CD8-positive, alpha-beta memory T cell (primary cell): ENCODE data around the gene NDUFAF2. TPM values are rescaled to one million over a fixed set of nuclear protein-coding genes. Genes with fewer than 3 reads are reported as not detected.

Experiments used
- CTCF ChIA-PET: fragments of 350-600 bp; sonication (Branson Sonifier 250); formaldehyde crosslinking; loops from one replicate; lab custom pipeline; 2021; ENCODE audit warnings: antibody characterized with exemption; lab: Charles Lee
- POLR2A ChIA-PET: fragments of 350-600 bp; sonication (Branson Sonifier 250); formaldehyde crosslinking; loops from one replicate; lab custom pipeline; 2021; ENCODE audit warnings: antibody characterized with exemption; lab: Charles Lee
- DNase-seq, 5 donors: peaks; one replicate each; pipeline versions ENCODE4 v3.0.0 to v3.0.0-alpha.2; 2020 to 2022; ENCODE audit warnings: mixed read lengths in 1 of 5
- H3K27ac ChIP-seq: one replicate; pipeline ENCODE4 v1.7.0; 2013; ENCODE audit warnings: low read depth, mild to moderate bottlenecking, low read length, moderate library complexity
- H3K27me3 ChIP-seq: 2 replicates; pipeline ENCODE4 v1.7.0; 2013; ENCODE audit warnings: low read length, mild to moderate bottlenecking; ENCODE audit not compliant: insufficient read depth, poor library complexity, severe bottlenecking
- H3K36me3 ChIP-seq: 2 replicates; pipeline ENCODE4 v1.7.0; 2013; ENCODE audit warnings: mild to moderate bottlenecking, low read length, moderate library complexity; ENCODE audit not compliant: insufficient read depth
- H3K4me1 ChIP-seq: 2 replicates; pipeline ENCODE4 v1.7.0; 2013; ENCODE audit warnings: mild to moderate bottlenecking, low read length, moderate library complexity; ENCODE audit not compliant: insufficient read depth
- H3K4me3 ChIP-seq: 2 replicates; pipeline ENCODE4 v1.7.0; 2013; ENCODE audit warnings: mild to moderate bottlenecking, low read length
- H3K9me3 ChIP-seq: 2 replicates; pipeline ENCODE4 v1.7.0; 2013; ENCODE audit warnings: mild to moderate bottlenecking, low read length
- H3K27ac Mint-ChIP-seq, 8 donors: one replicate each; pipeline ENCODE4 v1.8.0; 2020 to 2021; ENCODE audit warnings: mixed read lengths in 8 of 8, mild to moderate bottlenecking in 6 of 8, inconsistent platforms in 3 of 8, moderate library complexity in 3 of 8
- H3K27me3 Mint-ChIP-seq, 2 donors: one replicate each; pipeline ENCODE4 v1.8.0; 2020 to 2021; ENCODE audit warnings: mixed read lengths in 2 of 2, mild to moderate bottlenecking in 1 of 2, moderate library complexity in 1 of 2
- H3K36me3 Mint-ChIP-seq, 3 donors: one replicate each; pipeline ENCODE4 v1.8.0; 2020 to 2021; ENCODE audit warnings: mixed read lengths in 3 of 3, inconsistent platforms in 1 of 3, mild to moderate bottlenecking in 1 of 3
- H3K4me1 Mint-ChIP-seq, 3 donors: one replicate each; pipeline ENCODE4 v1.8.0; 2020 to 2021; ENCODE audit warnings: mixed read lengths in 3 of 3, inconsistent platforms in 1 of 3, mild to moderate bottlenecking in 1 of 3
- H3K4me3 Mint-ChIP-seq, 7 donors: one replicate each; pipeline ENCODE4 v1.8.0; 2020 to 2021; ENCODE audit warnings: mixed read lengths in 7 of 7, mild to moderate bottlenecking in 6 of 7, moderate library complexity in 4 of 7, inconsistent platforms in 2 of 7
- H3K9me3 Mint-ChIP-seq, 5 donors: one replicate each; pipeline ENCODE4 v1.8.0; 2020 to 2022; ENCODE audit warnings: mixed read lengths in 5 of 5, mild to moderate bottlenecking in 3 of 5, moderate library complexity in 2 of 5, inconsistent platforms in 1 of 5
- polyA plus RNA-seq: library from polyadenylated mRNA; unstranded; fragments of 300-500 nt; fragmentation: Illumina TruSeq; gene quantifications from one replicate; pipeline ENCODE4 v1.2.3, GENCODE V29; 2021
- total RNA-seq, 2 experiments: library from RNA; stranded (reverse); gene quantifications; one replicate each; pipeline ENCODE4 v1.2.3, GENCODE V29; 2021

Gene NDUFAF2
- total and polyA plus RNA-seq, 3 experiments from 2014 or later, result 37.7 to 46.8 (median 43.9) TPM

DNA sequence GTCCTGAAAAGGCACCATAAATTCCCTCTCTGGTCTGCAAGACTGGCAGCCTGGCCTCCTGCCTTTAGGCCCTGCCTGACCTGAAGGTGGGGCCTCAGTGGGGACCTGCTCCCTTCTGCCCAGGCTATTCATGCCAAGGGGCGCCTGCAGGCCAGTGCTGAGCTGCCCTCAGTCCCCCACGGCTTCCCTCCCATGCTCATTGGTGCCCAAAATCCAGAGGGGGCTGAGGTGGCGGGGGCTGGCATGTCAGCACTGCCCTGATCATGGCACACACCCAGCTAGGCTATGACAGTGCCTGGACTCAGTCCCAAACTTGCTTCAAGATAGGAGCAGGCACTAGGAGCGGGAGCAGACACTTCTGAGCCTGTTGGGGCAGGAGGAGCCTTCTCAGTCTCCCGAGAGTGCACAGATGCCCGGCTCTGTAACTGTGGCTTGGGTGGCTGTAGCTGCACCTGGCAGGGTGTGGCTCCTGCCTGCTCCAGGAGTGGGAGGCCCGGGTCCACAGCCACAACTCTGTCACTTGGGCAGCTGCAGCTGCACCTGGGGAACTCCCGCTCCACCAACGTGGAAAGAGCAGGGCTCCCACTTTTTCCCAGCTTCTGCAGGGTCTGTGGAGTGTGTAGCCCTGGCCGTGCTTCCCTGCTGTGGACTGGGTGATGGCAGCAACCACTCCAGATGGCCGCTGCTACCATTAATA is 49.0 kb downstream of the NDUFAF2 start:
- peaks cover 5% of the 10 kb centered on the region for H3K9me3 ChIP-seq
- H3K4me1 ChIP-seq, result no peaks in the 10 kb centered on the region
- H3K4me3 Mint-ChIP-seq, result no peak overlapping the region
- H3K4me1 Mint-ChIP-seq, result peaks cover 13 to 36% (median 15%) of the 10 kb centered on the region in 3 donors
- no peak overlapping the region for H3K4me3 ChIP-seq
- no peak overlapping the region for H3K27ac Mint-ChIP-seq
- H3K9me3 Mint-ChIP-seq, result peaks cover 7 to 30% (median 15%) of the 10 kb centered on the region in 5 donors
- H3K27me3 Mint-ChIP-seq, result no peaks in the 10 kb centered on the region
- H3K27ac ChIP-seq, result no peak overlapping the region
- DNase-seq, result no peak
- peaks cover 12 to 33% (median 17%) of the 10 kb centered on the region in 3 donors for H3K36me3 Mint-ChIP-seq
- H3K27me3 ChIP-seq, result no peaks in the 10 kb centered on the region
- no peaks in the 10 kb centered on the region for H3K36me3 ChIP-seq
- CTCF ChIA-PET, result no interaction called here
- POLR2A ChIA-PET, result no interaction called here

DNA sequence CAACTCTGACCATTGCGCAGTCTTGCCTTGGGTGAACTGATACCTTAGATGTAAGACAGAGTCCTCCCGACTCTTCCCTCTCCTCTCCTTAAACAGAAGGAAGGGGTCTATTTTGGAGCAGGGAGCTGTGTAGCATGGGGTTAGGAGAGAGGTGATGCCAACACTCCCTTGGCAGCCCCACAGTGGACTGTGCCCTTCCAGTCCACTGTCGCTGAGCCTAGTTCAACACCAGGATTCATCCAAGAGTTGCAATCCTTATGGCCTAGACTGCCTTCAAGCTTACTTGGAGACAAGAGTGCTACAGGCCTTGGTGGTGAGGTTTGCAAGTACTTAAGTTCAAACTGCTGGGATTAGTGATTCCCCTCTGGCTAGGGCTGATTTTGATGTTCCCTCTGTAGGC is 51.4 kb downstream of the NDUFAF2 start:
- CTCF ChIA-PET, result no interaction called here
- no peaks in the 10 kb centered on the region for H3K4me1 ChIP-seq
- POLR2A ChIA-PET, result no interaction called here

DNA sequence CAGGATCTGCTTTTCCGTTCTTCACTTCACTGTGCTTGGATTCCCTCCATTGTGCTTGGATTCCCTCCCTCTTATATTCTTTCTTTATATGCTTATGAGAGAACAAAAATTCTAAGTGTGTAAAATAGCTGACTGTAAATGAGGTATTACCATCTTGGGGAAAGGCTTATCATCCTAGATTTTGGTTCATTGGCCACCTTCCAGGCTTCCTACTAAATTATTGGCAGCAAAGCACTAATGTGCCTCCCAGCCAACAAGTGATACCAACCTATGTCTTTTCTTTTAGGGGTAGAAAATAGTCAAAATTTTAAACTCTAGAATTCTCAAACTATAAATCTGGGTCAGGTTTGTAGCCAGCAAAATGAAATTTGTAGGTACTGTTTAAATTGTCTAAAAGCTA is 52.7 kb downstream of the NDUFAF2 start:
- peaks cover 0 to 5% (median 0%) of the 10 kb centered on the region in 5 donors for H3K9me3 Mint-ChIP-seq
- H3K27me3 Mint-ChIP-seq, result no peaks in the 10 kb centered on the region
- ChIA-PET CTCF (no interaction called here), POLR2A (no interaction called here)
- no peak overlapping the region for H3K4me3 ChIP-seq
- H3K4me1 Mint-ChIP-seq, result peaks cover 22 to 63% (median 23%) of the 10 kb centered on the region in 3 donors
- H3K9me3 ChIP-seq, result peaks cover 5% of the 10 kb centered on the region
- H3K4me3 Mint-ChIP-seq, result no peak overlapping the region
- no peaks in the 10 kb centered on the region for H3K36me3 ChIP-seq
- no peak overlapping the region for H3K27ac ChIP-seq
- H3K4me1 ChIP-seq, result no peaks in the 10 kb centered on the region
- H3K27me3 ChIP-seq, result no peaks in the 10 kb centered on the region
- no peak overlapping the region for H3K27ac Mint-ChIP-seq
- DNase-seq, result no peak
- H3K36me3 Mint-ChIP-seq, result peaks cover 5 to 10% (median 6%) of the 10 kb centered on the region in 3 donors

More for the DNA sequence above, 51.4 kb downstream of the NDUFAF2 start:
- Mint-ChIP-seq H3K9me3 (peaks cover 0 to 15% (median 4%) of the 10 kb centered on the region in 5 donors), H3K27ac (no peak overlapping the region), H3K4me1 (peaks cover 22 to 54% (median 23%) of the 10 kb centered on the region in 3 donors), H3K27me3 (no peaks in the 10 kb centered on the region), H3K36me3 (peaks cover 8 to 21% (median 15%) of the 10 kb centered on the region in 3 donors), H3K4me3 (no peak overlapping the region)
- H3K4me3 ChIP-seq, result no peak overlapping the region
- H3K9me3 ChIP-seq, result peaks cover 5% of the 10 kb centered on the region
- H3K27ac ChIP-seq, result no peak overlapping the region
- no peak for DNase-seq
- H3K36me3 ChIP-seq, result no peaks in the 10 kb centered on the region
- no peaks in the 10 kb centered on the region for H3K27me3 ChIP-seq

DNA sequence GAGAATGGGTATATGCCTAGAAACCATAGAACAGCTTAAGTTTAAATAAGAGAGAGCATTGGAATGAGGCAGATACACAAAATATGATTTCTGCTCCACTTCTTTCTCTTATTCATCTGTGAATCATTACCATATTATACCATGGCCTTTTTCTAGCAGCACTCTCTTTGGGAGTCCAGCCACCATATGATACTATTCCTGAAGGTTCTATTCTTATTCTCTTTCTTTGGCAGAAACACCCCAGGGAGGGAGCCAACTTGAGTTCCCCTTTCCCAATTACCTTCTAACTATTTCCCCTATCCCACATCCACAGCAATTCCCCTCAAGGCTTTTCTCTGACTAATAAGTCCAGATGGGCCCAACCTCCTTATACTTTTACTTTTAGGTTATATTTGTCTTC is 55.9 kb downstream of the NDUFAF2 start:
- Histone ChIP-seq H3K27ac (no peak overlapping the region), H3K36me3 (no peaks in the 10 kb centered on the region), H3K27me3 (no peaks in the 10 kb centered on the region), H3K4me3 (no peak overlapping the region), H3K4me1 (no peaks in the 10 kb centered on the region), H3K9me3 (no peaks in the 10 kb centered on the region)
- Mint-ChIP-seq H3K4me1 (peaks cover 14 to 66% (median 22%) of the 10 kb centered on the region in 3 donors), H3K4me3 (no peak overlapping the region), H3K36me3 (peaks cover 0 to 2% (median 0%) of the 10 kb centered on the region in 3 donors), H3K27me3 (no peaks in the 10 kb centered on the region), H3K9me3 (peaks cover 0 to 9% (median 2%) of the 10 kb centered on the region in 5 donors), H3K27ac (no peak overlapping the region)
- ChIA-PET CTCF (no interaction called here), POLR2A (no interaction called here)
- no peak for DNase-seq

DNA sequence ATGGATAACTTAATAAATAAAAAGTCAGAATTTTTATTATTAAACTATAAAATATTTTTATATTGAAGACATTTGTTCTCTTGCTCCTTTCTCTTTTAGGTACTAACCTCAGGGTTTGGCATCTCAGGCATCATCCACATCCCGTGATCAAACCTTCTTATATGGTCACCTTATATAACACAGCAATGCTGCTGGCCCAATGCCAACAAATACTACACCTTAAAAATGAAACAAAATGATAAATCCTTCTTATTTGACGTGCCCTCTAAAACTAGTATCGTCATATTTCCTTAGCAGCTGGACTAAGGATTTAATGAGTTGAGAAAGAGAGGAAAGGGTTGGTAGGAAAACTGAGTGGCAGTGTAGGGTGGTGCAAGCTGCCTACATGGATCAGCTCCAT is 56.6 kb downstream of the NDUFAF2 start:
- Mint-ChIP-seq H3K27me3 (no peaks in the 10 kb centered on the region), H3K9me3 (peaks cover 0 to 9% (median 2%) of the 10 kb centered on the region in 5 donors), H3K4me3 (no peak overlapping the region), H3K36me3 (peaks cover 0 to 2% (median 0%) of the 10 kb centered on the region in 3 donors), H3K4me1 (peaks cover 14 to 59% (median 22%) of the 10 kb centered on the region in 3 donors), H3K27ac (no peak overlapping the region)
- POLR2A ChIA-PET, result no interaction called here
- Histone ChIP-seq H3K27ac (no peak overlapping the region), H3K27me3 (no peaks in the 10 kb centered on the region), H3K4me1 (no peaks in the 10 kb centered on the region), H3K9me3 (no peaks in the 10 kb centered on the region), H3K4me3 (no peak overlapping the region), H3K36me3 (no peaks in the 10 kb centered on the region)
- CTCF ChIA-PET, result no interaction called here
- no peak for DNase-seq

DNA sequence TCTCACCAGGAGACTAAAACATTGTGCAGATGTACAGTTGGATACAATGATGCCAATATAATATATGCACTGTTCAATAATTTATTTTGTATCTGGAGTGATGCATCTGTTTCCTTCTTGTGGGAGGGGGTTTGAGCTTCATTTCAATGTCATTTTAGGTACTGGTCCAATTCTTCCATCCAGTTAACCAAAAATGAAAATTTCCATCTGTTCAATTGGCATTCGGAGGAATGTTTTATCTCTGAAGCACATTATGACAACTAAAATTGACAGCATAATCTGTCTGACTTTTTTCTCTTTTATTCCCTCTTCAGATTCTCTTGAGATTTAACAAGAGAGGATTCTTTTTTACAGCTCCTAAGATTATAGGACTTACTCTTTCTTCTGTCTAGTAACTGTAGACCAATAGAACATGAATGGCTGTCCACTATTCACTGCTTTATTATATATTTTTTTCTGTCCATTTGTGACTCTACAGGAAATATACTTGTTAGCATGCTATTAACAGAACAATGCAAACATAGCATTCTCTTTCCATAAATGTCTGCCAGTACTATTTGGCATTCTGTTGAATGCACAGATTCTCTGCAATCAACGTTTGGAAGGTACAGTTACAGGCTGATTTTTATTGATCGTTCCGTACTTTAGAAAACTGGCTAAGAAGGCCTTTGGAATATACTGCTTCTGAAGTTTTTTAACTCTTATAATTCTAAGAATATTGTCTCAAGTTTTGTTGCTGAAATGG is 57.8 kb downstream of the NDUFAF2 start:
- Mint-ChIP-seq H3K27me3 (no peaks in the 10 kb centered on the region), H3K4me1 (peaks cover 12 to 50% (median 22%) of the 10 kb centered on the region in 3 donors), H3K4me3 (no peak overlapping the region), H3K27ac (no peak overlapping the region), H3K9me3 (peaks cover 0 to 9% (median 2%) of the 10 kb centered on the region in 5 donors), H3K36me3 (peaks cover 0 to 2% (median 0%) of the 10 kb centered on the region in 3 donors)
- Histone ChIP-seq H3K27me3 (no peaks in the 10 kb centered on the region), H3K4me1 (no peaks in the 10 kb centered on the region), H3K4me3 (no peak overlapping the region), H3K9me3 (no peaks in the 10 kb centered on the region), H3K27ac (no peak overlapping the region), H3K36me3 (no peaks in the 10 kb centered on the region)
- ChIA-PET CTCF (no interaction called here), POLR2A (no interaction called here)
- no peak for DNase-seq

DNA sequence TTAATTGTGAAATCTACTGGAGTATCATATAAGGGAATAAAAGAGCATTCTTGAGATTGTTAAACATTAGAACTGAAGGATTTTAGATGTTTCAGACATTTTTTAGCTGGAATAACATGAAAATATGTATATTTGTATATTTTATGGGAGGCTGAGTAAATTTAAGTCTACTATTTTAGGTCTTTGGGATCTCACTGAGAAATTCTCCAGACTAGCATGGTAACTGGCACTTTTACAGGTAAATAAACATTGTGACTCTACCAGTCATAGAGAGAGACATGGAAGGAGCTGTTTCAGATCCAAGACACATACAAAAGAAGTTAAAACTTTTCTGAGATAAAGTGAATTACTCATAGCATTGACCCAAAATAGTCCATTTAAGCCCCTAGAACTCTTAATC is 59.4 kb downstream of the NDUFAF2 start:
- H3K27ac ChIP-seq, result no peak overlapping the region
- H3K27me3 ChIP-seq, result no peaks in the 10 kb centered on the region
- no peaks in the 10 kb centered on the region for H3K4me1 ChIP-seq
- H3K36me3 ChIP-seq, result no peaks in the 10 kb centered on the region
- POLR2A ChIA-PET, result no interaction called here
- CTCF ChIA-PET, result no interaction called here
- no peaks in the 10 kb centered on the region for H3K9me3 ChIP-seq
- Mint-ChIP-seq H3K4me1 (peaks cover 11 to 42% (median 11%) of the 10 kb centered on the region in 3 donors), H3K27ac (no peak overlapping the region), H3K4me3 (no peak overlapping the region), H3K36me3 (peaks cover 0 to 2% (median 0%) of the 10 kb centered on the region in 3 donors), H3K9me3 (peaks cover 0 to 9% (median 2%) of the 10 kb centered on the region in 5 donors), H3K27me3 (no peaks in the 10 kb centered on the region)
- DNase-seq, result no peak
- no peak overlapping the region for H3K4me3 ChIP-seq

DNA sequence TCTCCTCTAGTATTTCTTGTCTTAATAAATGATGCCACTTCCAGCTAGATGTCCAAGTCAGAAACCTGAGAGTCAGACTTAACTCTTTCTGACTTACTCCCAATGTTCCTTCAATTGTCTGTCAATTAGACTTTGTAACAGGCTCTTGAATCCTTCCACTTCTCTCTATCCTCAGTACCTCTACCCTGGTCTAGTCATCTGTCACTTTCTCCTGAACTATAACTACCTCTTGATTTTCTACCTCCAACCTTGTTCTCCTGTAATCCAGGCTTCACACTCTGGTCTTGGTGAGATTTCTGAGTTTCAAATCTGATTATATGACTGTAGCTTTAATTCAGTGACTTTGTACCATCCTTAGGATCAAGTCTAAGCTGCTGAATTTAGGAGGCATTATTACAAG is 64.9 kb downstream of the NDUFAF2 start:
- H3K27me3 ChIP-seq, result no peaks in the 10 kb centered on the region
- ChIA-PET POLR2A (no interaction called here), CTCF (no interaction called here)

More for the DNA sequence above, 64.9 kb downstream of the NDUFAF2 start:
- no peak overlapping the region for H3K4me3 ChIP-seq
- H3K9me3 Mint-ChIP-seq, result peaks cover 0 to 7% (median under 1%) of the 10 kb centered on the region in 5 donors
- no peak overlapping the region for H3K27ac ChIP-seq
- H3K27me3 Mint-ChIP-seq, result no peaks in the 10 kb centered on the region
- H3K4me1 Mint-ChIP-seq, result peaks cover 3 to 9% (median 9%) of the 10 kb centered on the region in 3 donors
- H3K4me1 ChIP-seq, result no peaks in the 10 kb centered on the region
- H3K27ac Mint-ChIP-seq, result no peak overlapping the region
- H3K4me3 Mint-ChIP-seq, result no peak overlapping the region
- no peak for DNase-seq
- no peaks in the 10 kb centered on the region for H3K36me3 ChIP-seq
- H3K36me3 Mint-ChIP-seq, result peaks cover 0 to 2% (median 0%) of the 10 kb centered on the region in 3 donors
- no peaks in the 10 kb centered on the region for H3K9me3 ChIP-seq
